ENCODE results near the gene CYTL1. TPM values are rescaled to one million over a fixed set of nuclear protein-coding genes. Genes with fewer than 3 reads are reported as not detected.
"Not testable (repeated sequence)": the region's sequence is repeated elsewhere in the genome, so short reads cannot be mapped to it uniquely, and the experiment has no call there.

CYTL1 gene
- total and polyA plus RNA-seq, 4 donors, result 0.32 to 3.0 (median 1.6) TPM

DNA sequence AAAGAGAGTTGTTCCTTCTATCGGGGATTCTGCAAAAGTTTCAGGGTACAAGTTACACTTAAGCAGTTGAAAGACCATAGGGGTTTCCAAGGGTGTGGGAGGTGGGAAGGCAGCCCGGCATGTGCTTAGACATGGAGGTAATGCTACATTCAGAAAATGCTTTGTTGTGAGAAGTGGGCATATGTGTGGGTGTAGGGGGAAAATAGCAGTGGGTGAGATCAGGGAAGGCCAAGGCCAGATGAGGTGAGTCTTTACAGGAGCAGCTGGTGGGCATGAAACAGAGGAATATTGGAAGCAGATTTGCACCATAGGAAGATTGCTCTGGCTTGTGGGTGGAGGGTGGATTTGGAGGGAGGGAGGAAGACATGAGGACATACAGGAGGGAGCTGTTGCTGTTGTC, 8.3 kb downstream of the CYTL1 start:
- H3K4me1 ChIP-seq (ENCODE audit: control insufficient read depth in 5 of 5, insufficient read depth in 5 of 5, low read length in 5 of 5), result no peaks in the 10 kb centered on the region
- DNase-seq (no peak), ATAC-seq (ENCODE audit: insufficient read depth, low FRiP score) (no peak)
- H3K9me3 ChIP-seq (ENCODE audit: control insufficient read depth in 4 of 4, insufficient read depth in 3 of 4, low read length in 3 of 4), result peaks cover 0 to 2% (median 0%) of the 10 kb centered on the region in 4 donors
- 91 to 98% methylated on average over 2 of the region's 2 CpGs for WGBS, 2 donors
- TF ChIP-seq, protein P1, sequence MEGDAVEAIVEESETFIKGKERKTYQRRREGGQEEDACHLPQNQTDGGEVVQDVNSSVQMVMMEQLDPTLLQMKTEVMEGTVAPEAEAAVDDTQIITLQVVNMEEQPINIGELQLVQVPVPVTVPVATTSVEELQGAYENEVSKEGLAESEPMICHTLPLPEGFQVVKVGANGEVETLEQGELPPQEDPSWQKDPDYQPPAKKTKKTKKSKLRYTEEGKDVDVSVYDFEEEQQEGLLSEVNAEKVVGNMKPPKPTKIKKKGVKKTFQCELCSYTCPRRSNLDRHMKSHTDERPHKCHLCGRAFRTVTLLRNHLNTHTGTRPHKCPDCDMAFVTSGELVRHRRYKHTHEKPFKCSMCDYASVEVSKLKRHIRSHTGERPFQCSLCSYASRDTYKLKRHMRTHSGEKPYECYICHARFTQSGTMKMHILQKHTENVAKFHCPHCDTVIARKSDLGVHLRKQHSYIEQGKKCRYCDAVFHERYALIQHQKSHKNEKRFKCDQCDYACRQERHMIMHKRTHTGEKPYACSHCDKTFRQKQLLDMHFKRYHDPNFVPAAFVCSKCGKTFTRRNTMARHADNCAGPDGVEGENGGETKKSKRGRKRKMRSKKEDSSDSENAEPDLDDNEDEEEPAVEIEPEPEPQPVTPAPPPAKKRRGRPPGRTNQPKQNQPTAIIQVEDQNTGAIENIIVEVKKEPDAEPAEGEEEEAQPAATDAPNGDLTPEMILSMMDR (IDR thresholded peaks at IDR 0.05; ENCODE audit: control extremely low read depth, extremely low read depth), result no peak
- H3K36me3 ChIP-seq (ENCODE audit: control insufficient read depth in 4 of 4, insufficient read depth in 4 of 4, low read length in 4 of 4), result no peaks in the 10 kb centered on the region
- H3K27me3 ChIP-seq (ENCODE audit: control insufficient read depth in 3 of 3, insufficient read depth in 3 of 3, low read length in 2 of 3), result no peaks in the 10 kb centered on the region
- no peak overlapping the region for H3K27ac ChIP-seq (ENCODE audit: low read depth in 1 of 2, low read length in 1 of 2)
- H3K9ac ChIP-seq (ENCODE audit: insufficient read depth in 1 of 2, low read length in 2 of 2), result no peak overlapping the region
- no peak overlapping the region for H3K4me3 ChIP-seq

DNA sequence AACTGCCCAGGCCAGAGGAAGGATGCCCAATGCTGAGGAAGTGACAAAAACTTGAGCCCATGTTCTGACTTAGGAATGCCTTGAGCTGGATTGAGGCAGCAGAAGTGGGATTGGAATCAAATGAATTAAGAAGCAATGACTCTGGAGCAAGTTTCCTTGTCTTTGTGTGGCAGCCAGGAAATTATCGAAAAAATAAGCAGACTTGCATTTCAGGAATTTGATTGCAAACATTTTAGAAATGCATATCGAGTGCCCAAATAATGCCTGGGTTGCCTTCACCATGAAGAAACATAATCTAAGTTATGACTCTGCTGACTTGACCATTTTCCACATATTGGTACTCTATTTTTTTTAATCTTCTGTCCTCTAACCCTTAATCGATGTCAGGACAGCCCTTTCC, 9.5 kb downstream of the CYTL1 start:
- Histone ChIP-seq H3K9ac (ENCODE audit: insufficient read depth in 1 of 2, low read length in 2 of 2) (no peak overlapping the region), H3K4me1 (ENCODE audit: control insufficient read depth in 5 of 5, insufficient read depth in 5 of 5, low read length in 5 of 5) (no peaks in the 10 kb centered on the region), H3K9me3 (ENCODE audit: control insufficient read depth in 4 of 4, insufficient read depth in 3 of 4, low read length in 3 of 4) (peaks cover 0 to 2% (median 0%) of the 10 kb centered on the region in 4 donors), H3K27me3 (ENCODE audit: control insufficient read depth in 3 of 3, insufficient read depth in 3 of 3, low read length in 2 of 3) (peaks cover 0 to 3% (median 0%) of the 10 kb centered on the region in 3 donors), H3K36me3 (ENCODE audit: control insufficient read depth in 4 of 4, insufficient read depth in 4 of 4, low read length in 4 of 4) (no peaks in the 10 kb centered on the region), H3K4me3 (no peak overlapping the region), H3K27ac (ENCODE audit: low read depth in 1 of 2, low read length in 1 of 2) (no peak overlapping the region)
- 77 to 81% methylated on average over 3 of the region's 3 CpGs for WGBS, 2 donors
- ATAC-seq (ENCODE audit: insufficient read depth, low FRiP score) (no peak), DNase-seq (no peak)
- TF ChIP-seq, protein P1 (IDR thresholded peaks at IDR 0.05; ENCODE audit: control extremely low read depth, extremely low read depth), result no peak

DNA sequence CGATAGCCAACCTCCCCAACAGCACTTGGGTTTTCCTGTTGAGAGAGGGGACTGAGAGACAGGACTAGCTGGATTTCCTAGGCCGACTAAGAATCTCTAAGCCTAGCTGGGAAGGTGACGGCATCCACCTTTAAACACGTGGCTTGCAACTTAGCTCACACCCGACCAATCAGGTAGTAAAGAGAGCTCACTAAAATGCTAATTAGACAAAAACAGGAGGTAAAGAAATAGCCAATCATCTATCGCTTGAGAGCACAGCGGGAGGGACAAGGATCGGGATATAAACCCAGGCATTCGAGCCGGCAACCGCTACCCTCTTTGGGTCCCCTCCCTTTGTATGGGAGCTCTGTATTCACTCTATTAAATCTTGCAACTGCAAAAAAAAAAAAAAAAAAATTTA, 12.3 kb downstream of the CYTL1 start:
- ATAC-seq (ENCODE audit: insufficient read depth, low FRiP score), result not testable (repeated sequence)

DNA sequence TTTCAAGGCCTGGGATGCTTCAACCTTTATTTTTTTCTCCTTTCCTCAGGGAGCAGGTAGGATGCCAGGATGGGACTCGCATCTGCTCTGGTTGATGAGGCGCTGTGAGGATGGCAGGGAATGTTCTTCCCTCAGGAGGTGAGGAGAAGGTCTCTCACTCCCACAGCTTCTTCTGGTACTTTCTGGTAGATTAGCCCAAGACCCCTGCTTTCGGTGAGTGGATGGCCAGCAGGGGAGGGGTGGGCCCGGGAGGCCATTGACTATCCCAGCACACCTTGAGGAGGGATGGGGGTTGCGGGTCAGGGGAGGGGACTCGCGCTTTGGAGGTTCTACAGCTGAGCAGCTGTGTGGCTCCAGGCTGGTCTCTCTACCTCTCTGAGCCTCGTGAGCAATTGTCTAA, 14.8 kb downstream of the CYTL1 start:
- 91 to 96% methylated on average over 8 of the region's 8 CpGs for WGBS, 2 donors
- TF ChIP-seq, protein P1 (IDR thresholded peaks at IDR 0.05; ENCODE audit: control extremely low read depth, extremely low read depth), result no peak
- no peak overlapping the region for H3K27ac ChIP-seq (ENCODE audit: low read depth in 1 of 2, low read length in 1 of 2)
- H3K36me3 ChIP-seq (ENCODE audit: control insufficient read depth in 4 of 4, insufficient read depth in 4 of 4, low read length in 4 of 4), result no peaks in the 10 kb centered on the region
- H3K9ac ChIP-seq (ENCODE audit: insufficient read depth in 1 of 2, low read length in 2 of 2), result no peak overlapping the region
- H3K4me3 ChIP-seq, result no peak overlapping the region
- H3K27me3 ChIP-seq (ENCODE audit: control insufficient read depth in 3 of 3, insufficient read depth in 3 of 3, low read length in 2 of 3), result peaks cover 0 to 12% (median 0%) of the 10 kb centered on the region in 3 donors
- ATAC-seq (ENCODE audit: insufficient read depth, low FRiP score), result no peak
- DNase-seq, result no peak
- H3K9me3 ChIP-seq (ENCODE audit: control insufficient read depth in 4 of 4, insufficient read depth in 3 of 4, low read length in 3 of 4), result no peaks in the 10 kb centered on the region
- no peaks in the 10 kb centered on the region for H3K4me1 ChIP-seq (ENCODE audit: control insufficient read depth in 5 of 5, insufficient read depth in 5 of 5, low read length in 5 of 5)

More for the DNA sequence above, 12.3 kb downstream of the CYTL1 start:
- DNase-seq; H3K4me3 ChIP-seq; H3K9ac ChIP-seq (ENCODE audit: insufficient read depth in 1 of 2, low read length in 2 of 2); H3K27ac ChIP-seq (ENCODE audit: low read depth in 1 of 2, low read length in 1 of 2); H3K4me1 ChIP-seq (ENCODE audit: control insufficient read depth in 5 of 5, insufficient read depth in 5 of 5, low read length in 5 of 5); H3K36me3 ChIP-seq (ENCODE audit: control insufficient read depth in 4 of 4, insufficient read depth in 4 of 4, low read length in 4 of 4); H3K9me3 ChIP-seq (ENCODE audit: control insufficient read depth in 4 of 4, insufficient read depth in 3 of 4, low read length in 3 of 4); H3K27me3 ChIP-seq (ENCODE audit: control insufficient read depth in 3 of 3, insufficient read depth in 3 of 3, low read length in 2 of 3): not testable (repeated sequence)
- 79 to 81% methylated on average over 11 of the region's 11 CpGs for WGBS, 2 donors

All from lung (tissue), 12 donors.